ENCODE results near the gene KCNAB1.

GRCh38 chr3:156456771-156457224 lies 336.4 kb downstream of the KCNAB1 start:
- no peak for TF ChIP-seq POLR2A (IDR thresholded peaks at IDR 0.05; ENCODE audit: low read length)
- TF ChIP-seq GATA1 (IDR thresholded peaks at IDR 0.05; ENCODE audit: low read depth, low read length), result no peak

Measured in erythroblast (primary cell).